NCI-H1105 (cell line): Measurements from ENCODE around the gene NOX4.
"Not testable (repeated sequence)": the region's sequence is repeated elsewhere in the genome, so short reads cannot be mapped to it uniquely, and the experiment has no call there.

ENCODE experiments used
- DNase-seq: peaks from one replicate; lab custom pipeline; 2025; lab: John Stamatoyannopoulos, UW

NOX4 gene

DNA sequence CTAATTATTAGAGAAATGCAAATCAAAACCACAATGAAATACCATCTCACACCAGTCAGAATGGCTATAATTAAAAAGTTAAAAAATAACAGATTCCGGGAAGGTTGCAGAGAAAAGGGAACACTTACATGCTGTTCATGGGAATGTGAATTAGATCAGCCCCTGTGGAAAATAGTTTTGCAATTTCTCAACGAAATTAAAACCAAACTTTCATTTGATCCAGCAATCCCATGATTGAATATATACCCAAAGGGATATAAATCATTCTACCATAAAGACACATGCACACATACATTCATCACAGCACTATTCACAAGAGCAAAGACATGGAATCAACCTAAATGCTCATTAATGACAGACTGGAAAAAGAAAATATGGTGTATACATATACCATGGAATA, 32.5 kb downstream of the NOX4 start:
- DNase-seq = no peak

DNA sequence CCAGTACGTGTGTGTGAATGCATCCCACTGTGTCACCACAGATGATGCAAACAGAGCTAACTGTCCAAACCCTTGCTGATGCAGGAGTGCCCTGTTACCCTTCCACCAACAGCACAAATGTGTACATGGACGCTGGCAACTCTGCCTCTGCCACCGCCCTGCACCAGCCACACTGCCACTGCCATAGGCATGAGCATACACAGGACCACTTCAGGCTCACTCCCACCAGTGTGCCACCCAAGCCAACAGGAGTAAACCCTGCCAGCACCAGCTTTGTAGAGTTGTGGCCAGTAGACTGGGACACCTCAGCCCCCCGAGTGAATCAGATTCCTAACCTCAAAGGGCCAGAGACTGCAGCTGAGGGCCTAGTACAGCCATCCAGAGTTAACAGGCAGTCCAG, 34.0 kb downstream of the NOX4 start:
- DNase-seq = no peak

DNA sequence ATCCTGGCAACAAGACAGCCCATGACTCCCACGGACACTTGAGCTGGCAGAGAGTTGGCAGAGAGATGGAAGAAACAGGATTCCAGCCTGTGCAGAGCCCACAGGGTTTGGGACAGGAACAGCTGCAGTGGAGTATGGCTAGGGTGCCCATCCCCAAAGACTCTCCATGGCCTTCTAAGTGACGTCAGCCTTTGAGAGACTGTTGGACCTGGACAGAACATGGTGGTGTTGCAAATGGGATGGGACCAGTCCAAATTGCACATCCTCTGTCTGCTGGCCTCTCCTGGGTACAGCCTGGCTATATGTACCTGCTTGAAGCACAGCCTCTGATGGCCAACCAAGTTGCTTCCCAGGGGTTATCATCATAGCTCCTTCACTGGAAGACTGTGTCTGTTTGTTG, 34.5 kb downstream of the NOX4 start:
- no peak for DNase-seq

DNA sequence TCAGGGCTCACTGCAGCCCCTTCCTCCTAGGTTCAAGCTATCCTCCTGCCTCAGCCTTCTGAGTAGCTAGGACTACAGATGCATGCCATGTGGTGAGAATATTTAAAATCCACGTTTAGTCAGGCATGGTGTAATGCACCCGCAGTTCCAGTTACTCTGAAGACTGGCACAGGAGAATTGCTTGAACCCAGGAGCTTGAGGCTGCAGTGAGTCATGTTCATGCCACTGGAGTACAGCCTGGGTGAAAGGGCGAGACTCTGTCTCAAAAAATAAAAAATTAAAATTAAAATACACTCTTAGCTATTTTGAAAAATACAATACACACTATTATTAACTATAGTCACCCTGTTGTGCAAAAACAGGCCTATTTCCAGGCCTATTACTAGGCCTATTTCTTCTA, 38.4 kb downstream of the NOX4 start:
- DNase-seq = no peak

DNA sequence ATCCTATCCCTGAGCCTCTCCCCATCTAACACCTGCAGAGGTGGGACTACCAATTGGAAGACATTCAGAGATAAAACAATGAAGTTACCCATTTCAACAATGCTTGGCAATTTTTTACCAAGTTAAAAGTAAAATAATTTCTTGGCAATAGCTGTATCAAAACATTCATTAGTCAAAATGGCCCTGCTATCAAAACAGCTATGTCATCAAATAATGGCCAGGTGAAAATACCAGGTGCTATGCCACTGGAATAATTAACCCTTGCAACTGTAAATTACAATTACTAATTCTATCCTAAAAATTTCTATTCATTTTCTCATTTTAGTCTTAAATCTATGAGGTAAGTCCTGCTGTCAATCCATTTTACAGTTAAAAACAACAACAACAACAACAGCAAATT, 43.3 kb downstream of the NOX4 start:
- DNase-seq = no peak

DNA sequence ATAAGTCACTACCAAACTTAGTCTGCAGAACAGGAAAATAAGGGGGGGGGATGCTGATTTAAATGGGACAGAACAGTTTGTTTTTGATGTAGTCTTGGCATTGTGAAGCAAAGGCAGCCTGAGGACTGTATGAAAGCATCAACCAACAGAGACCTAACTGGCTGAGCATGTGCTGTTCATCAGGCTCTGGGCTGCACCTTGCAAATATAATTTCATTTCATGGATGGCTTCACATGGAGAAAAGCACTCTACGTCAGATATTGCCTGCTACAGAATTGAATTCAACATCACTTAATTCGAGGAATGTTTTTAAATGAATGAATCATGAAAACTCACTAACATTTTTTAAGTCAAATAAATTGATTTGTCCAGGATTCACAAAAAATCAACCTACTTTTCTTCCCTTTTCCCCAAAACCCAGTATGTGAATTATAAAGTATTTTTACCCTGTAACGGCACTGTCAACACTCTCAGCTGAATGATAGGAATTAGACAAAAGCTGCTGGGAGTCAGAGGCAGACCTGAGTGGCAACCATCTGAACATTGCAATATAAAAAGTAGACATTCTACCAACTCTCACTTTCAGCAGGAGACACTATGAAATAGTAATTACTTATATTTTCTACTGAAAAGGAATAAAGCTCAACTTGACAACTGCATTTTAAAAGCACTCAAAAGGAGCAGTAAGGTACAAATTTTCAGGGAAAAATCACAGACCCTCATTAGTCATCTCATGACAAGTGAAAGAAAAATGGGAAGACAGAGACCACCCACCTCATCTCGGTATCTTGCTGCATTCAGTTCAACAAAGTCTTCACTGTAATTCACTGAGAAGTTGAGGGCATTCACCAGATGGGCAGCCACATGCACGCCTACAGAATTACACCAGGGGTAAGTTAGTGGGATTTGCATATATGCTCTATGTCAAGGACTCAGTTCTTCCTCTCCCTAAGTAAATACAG, 47.5 kb downstream of the NOX4 start:
- no peak for DNase-seq

DNA sequence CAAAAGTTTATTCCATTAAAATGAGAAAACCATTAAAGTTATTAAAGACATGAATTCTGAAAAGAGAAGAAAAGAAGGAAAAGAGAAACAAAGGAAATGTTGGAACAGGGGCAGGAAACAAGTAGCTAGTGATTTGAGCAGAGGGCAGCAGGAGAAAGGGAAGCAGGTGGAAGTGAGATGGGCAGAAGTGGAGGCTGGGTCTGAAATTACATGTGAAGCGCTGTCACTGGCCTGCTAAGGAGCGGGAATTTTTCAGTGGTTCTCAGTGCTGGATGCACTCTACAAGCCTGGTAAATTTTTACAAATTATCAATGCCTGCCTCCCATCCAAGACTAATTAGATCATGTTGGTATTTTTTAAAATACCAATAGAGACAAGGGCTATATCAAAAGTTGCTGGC, 48.4 kb downstream of the NOX4 start:
- no peak for DNase-seq

DNA sequence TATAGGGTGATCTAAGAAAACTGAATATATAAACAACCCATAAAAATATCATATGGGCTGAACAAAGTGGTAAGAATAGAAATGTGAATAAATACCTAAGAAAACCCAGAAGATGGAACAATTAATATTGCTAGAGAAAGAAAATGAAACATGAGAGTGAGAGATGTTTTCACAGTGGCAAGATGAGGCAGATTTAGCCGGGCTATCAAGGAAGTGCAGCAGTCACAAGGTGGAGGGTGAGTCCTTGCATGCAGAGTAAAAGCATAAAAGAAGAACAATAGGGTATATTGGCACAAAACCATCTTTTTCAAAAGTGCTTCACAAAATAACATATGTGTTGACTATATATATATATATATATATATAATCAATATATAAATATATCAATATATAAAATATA, 49.6 kb downstream of the NOX4 start:
- DNase-seq = no peak

DNA sequence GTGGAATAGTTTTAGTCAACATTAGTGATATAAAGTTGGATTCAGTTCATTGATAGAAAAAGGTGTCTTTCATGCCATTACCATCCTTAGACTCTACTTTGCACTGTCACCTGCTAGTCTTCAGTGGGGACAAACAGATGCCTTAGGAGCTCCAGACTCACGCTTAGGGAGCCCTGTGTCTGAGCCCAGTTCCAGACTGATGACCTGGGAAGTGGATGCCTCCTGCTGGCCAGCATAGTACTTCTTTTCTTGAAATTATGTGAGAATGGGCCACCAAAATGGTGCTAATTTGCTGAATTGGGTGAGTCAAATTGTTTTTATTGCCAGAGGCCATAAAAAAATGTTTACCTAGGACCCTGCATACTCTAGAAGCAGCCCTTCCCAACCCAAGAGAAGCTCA, 53.9 kb downstream of the NOX4 start:
- no peak for DNase-seq

DNA sequence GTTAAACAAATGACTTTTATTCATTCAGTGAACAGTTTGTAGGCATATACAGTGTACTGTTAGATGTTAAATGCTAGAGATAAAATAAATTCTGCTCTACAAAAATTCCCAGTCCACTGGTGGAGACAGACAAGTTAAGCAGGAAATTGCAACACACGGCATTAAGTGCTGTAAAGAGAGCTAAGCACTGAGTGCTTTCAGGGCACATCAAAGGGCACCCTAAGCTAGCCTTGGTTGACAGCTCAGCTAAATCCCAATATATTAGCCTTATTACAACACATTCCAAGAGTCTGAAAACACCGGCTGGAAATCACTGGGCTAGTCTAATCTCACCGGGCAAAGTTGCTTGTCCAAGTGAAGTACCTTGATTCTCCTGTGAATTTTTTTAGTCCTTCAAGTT, 55.1 kb downstream of the NOX4 start:
- no peak for DNase-seq

DNA sequence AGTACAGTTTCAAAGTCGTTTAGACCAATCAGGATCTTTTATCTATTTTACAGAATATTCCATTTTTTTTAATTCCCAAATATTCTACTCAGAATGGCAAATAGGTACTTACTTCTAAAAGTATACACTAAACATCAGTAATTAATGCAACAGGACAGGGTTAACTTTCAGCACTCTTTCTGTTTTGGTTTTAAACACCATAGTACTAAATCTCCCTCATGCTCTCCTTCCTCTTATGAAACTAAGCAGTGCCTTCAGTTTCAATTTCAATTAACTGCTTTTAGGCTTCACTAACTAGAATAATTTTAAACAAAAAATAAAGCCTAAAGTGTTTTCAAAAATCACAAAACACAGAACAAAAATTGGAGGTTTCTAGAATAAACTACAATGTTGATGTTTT, 57.9 kb downstream of the NOX4 start:
- DNase-seq = no peak

DNA sequence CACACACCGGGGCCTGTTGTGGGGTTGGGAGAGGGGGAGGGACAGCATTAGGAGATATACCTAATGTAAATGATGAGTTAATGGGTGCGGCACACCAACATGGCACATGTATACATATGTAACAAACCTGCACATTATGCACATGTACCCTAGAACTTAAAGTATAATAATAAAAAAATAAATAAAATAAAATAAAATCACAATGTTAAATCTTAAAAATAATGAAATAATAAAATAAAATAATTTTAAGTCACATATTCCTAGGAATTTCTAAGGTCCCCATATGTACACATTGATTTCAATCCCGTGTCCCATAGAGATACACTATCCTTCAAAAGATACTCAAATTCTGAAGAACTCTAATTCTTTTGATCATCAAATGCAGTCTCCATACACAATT, 59.0 kb downstream of the NOX4 start:
- not testable (repeated sequence) for DNase-seq

DNA sequence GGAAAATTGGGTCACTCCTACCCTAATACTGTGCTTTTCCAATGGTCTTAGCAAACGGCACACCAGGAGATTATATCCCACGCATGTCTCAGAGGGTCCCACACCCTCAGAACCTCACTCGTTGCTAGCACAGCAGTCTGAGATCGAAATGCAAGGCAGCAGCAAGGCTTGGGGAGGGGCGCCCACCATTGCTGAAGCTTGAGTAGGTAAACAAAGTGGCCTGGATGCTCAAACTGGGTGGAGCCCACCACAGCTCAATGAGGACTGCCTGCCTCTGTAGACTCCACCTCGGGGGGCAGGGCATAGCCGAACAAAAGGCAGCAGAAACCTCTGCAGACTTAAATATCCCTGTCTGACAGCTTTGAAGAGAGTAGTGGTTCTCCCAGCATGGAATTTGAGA, 64.7 kb downstream of the NOX4 start:
- DNase-seq = not testable (repeated sequence)

DNA sequence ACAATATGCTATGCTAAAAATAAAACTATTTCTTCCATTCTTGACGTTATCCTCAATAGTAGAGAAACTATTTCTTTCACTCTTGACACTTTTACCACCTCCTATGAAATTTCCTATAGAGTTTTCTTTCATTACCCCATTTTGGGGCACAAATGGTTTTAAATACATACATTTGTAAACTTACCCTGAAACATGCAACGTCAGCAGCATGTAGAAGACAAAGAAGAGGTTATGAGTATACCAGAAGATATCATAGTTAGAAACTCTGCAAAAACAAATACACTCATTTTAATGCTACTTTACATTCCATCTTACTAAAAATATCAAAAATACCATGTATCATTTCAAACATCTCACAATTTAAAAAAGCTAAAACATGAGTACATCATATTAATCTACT, 69.5 kb downstream of the NOX4 start:
- no peak for DNase-seq

DNA sequence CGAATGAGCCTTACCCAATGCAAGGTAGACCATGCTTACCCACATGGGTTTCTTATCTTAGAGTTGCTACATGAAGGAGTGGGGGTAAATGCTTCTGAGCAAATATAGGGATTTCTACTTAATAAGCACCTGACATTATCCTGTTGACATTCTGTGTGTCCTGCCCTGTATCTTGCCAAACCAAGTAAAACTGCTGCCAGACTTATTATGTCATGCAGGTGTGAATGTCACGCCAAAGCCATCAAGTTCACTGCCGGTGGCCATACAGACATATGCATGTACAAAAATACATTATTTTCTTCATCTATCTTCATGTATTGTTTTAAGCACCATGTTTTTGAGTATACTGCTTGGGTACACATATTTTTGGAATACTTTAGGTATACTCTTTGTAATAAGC, 70.2 kb downstream of the NOX4 start:
- no peak for DNase-seq

DNA sequence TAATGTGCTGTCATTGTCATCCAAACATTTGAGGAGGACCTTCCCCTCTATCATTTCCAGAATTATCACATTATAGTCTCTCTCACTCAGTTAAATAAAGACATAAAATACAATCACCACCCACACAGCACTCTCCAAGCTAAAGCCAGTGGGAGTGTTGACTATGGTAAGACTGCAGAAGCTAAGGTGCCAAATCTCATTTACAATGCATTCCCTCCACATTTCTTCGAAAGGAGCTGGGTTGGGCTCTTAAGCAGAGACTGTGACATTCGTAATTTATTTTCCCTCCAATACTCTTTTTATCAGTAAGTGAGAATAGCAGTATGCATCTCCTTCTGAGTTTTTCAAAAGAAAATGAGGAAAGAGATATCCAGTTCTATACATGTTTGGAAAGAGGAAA, 74.2 kb downstream of the NOX4 start:
- DNase-seq = no peak

DNA sequence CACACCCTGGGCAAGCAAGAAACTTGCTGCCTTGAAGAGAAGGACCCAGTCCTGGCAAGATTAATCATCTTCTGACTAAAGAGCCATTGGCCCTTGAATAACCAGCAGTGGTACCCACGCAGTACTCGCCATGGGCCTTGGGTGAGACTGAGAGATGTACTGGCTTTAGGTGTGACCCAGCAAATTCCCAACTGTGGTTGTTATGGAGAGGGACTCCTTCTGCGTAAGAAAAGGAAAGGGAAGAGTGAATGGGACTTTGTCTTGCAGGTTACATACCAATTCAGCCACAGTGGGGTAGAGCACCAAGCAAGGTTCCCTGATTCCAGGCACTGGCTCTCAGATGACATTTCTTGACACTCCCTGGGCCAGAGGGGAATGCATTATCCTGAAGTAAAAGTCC, 80.1 kb downstream of the NOX4 start:
- not testable (repeated sequence) for DNase-seq

DNA sequence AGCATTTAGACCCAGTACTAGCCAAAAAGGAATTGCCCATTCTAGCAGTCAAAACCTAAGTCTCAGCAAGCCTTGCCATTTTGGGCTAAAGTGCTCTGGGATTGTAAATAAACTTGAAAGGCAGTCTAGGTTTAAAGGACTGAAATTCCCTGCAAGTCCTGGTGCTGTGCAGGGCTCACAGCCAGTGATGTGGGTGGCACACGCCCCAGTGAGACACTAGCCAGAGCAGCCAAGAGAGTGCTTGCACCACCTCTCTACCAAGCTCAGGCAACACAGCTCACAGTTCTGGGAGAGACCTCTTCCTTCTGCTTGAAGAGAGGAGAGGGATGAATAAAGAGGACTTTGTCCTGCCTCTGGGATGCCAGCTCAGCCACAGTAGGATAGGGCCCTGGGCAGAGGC, 80.5 kb downstream of the NOX4 start:
- not testable (repeated sequence) for DNase-seq

DNA sequence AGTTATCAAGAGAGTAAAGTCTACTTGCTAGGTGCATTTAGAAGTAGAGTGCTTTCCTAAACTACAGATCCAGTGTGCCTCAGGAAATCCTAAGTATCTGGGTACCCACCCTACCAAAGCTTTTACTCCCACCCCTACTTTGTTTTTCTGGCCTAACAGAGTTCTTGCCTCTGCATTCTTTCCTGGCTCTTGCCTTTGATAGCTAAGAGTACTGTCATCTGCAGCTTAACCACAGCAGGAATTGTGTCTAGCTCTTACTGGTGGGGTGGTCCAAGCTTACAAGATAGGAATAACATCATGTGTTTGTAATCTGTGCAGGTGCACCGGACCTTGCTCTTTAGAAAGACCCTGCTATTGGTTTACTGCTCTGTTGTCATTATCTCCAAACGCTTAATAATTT, 82.7 kb downstream of the NOX4 start:
- DNase-seq = not testable (repeated sequence)

DNA sequence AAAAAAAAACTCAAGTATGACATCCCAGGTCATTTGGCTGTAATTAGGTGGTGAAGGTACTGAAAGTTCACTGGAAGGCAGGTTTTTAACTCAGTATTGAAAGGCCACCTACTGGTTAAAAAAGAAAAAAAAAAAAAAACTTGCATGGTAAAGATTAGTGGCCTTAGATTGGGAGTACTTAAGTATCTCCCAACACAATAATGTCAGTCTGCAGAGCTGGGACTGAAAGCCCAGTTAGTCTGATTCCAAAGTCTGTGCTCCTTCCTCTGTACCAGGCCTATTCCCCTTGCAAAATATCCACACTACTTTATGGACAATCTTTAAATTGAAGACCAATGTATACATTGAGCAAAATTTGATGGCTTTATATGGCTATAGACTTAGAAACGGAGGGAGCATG, 85.5 kb downstream of the NOX4 start:
- peak; percentile 4 for DNase-seq

DNA sequence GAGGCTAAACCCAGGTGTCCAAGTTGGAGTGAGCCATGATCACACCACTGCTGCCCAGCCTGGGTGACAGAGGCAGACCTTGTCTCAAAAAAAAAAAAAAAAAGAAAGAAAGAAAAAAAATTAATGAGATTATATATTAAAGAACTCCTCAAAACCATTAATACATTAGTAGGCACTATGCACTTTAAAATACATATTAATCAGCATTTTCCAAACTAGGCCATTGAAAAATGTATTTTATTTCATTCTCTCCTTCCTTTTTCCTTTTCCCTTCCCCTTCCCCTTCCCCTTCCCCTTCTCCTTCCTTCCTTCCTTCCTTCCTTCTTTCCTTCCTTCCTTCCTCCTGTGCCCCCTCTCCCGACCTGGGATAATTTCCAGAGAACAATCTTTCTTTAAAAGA, 99.5 kb downstream of the NOX4 start:
- DNase-seq = not testable (repeated sequence)

DNA sequence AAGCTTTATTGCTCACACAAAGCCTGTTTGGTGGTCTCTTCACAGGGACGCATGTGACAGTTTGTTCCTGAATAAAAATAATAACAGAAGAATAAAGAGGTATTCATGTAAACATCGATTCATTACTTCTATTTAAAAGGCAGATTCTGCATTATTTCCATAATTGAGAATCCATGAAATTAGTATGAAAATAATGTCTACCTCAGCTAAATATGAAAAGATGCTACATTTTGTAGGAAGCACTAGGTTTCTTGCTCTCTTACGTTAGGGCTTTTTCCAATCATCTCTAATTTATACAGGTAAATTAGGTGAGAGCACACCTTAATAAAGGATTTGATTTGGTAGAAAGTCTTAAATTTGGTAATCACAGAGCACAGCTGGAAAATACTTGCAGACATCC, 103.7 kb downstream of the NOX4 start:
- DNase-seq = not testable (repeated sequence)

DNA sequence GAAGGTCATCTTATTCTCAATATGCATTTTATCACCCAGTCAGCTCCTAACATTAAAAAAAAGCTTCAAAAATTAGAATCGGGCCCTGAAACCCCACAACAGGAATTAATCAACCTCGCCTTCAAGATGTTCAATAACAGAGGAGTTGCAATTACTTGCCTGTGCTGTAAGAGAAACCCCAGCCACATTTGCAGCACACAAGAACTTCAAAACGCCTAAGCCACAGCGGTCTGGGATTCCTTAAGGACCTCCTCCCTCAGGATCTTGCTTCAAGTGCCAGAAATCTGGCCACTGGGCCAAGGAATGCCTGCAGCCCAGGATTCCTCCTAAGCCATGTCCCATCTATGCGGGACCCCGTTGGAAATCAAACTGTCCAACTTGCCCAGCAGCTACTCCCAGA, 108.2 kb downstream of the NOX4 start:
- DNase-seq = not testable (repeated sequence)

DNA sequence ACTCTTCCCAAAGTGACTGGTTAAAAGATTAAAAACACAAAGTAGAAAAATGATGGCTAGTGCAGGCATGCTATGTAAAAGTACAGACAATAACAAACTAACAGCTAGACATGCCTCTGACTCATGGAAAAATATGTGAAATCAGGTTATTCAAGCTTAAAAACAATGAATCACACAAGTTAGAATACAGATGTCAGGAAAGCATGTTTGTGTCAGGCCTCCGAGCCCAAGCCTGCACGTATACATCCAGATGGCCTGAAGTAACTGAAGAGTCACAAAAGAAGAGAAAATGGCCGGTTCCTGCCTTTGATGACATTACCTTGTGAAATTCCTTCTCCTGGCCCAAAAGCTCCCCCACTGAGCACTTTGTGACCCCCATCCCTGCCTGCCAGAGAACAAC, 110.1 kb downstream of the NOX4 start:
- no peak for DNase-seq
